ENCODE measurements around the gene TRIM63.

- TF ChIP-seq EZH2 (IDR thresholded peaks at IDR 0.05; ENCODE audit: borderline replicate concordance, low read depth, low read length, poor library complexity, severe bottlenecking) = no peak
- TF ChIP-seq, protein P1, sequence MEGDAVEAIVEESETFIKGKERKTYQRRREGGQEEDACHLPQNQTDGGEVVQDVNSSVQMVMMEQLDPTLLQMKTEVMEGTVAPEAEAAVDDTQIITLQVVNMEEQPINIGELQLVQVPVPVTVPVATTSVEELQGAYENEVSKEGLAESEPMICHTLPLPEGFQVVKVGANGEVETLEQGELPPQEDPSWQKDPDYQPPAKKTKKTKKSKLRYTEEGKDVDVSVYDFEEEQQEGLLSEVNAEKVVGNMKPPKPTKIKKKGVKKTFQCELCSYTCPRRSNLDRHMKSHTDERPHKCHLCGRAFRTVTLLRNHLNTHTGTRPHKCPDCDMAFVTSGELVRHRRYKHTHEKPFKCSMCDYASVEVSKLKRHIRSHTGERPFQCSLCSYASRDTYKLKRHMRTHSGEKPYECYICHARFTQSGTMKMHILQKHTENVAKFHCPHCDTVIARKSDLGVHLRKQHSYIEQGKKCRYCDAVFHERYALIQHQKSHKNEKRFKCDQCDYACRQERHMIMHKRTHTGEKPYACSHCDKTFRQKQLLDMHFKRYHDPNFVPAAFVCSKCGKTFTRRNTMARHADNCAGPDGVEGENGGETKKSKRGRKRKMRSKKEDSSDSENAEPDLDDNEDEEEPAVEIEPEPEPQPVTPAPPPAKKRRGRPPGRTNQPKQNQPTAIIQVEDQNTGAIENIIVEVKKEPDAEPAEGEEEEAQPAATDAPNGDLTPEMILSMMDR (conservative IDR thresholded peaks at IDR 0.05; ENCODE audit: low read depth, low read length) = no peak
These were observed 27.4 kb upstream of the TRIM63 start for GRCh38 chr1:26094677-26095383.

Measured in A673 (cell line).